A549 (cell line): ENCODE data around the gene NTM. TPM values are rescaled to one million over a fixed set of nuclear protein-coding genes. Genes with fewer than 3 reads are reported as not detected.

Experiments
- ATAC-seq, 2 experiments: fragments of 200-7000 bp in 1 of 2; fragments of >200 bp in 1 of 2; cut with Nextera tagmentation in 1 of 2; cut with Tn5 transposase in 1 of 2; 3 replicates each; pipeline versions ENCODE4 v1.8.0 to v1.9.1; 2018 to 2020; ENCODE audit warnings: mild to moderate bottlenecking in 1 of 2, moderate library complexity in 1 of 2
- CTCF ChIA-PET: fragments of 300-600 bp; sonication (Branson Sonifier 250); formaldehyde crosslinking; extraction: SDS; loops from one replicate; lab custom pipeline; 2021; ENCODE audit warnings: antibody characterized with exemption, inconsistent platforms; lab: Yijun Ruan, JAX
- POLR2A ChIA-PET: fragments of 350-600 bp; formaldehyde crosslinking; extraction: SDS; loops from one replicate; lab custom pipeline; 2021; ENCODE audit warnings: antibody characterized with exemption, inconsistent platforms; lab: Yijun Ruan, JAX
- DNase-seq, 2 experiments: peaks; one replicate each; pipeline versions ENCODE4 v3.0.0 to v3.0.0-alpha.2; 2011 to 2016; ENCODE audit warnings: low read depth in 1 of 2, low spot score in 1 of 2
- FAIRE-seq: peaks from 2 replicates; lab custom pipeline; 2011; peaks lifted over from hg19 to GRCh38; lab: Jason Lieb, UNC
- H3K27ac ChIP-seq, 2 experiments: fragments of >200 bp; sonication (Bioruptor Twin); formaldehyde crosslinking; 3 replicates each; pipeline ENCODE4 v1.5.1; 2016 to 2017
- H3K4me1 ChIP-seq: fragments of >200 bp; sonication (Bioruptor Twin); formaldehyde crosslinking; 3 replicates; pipeline ENCODE4 v1.6.1; 2016
- H3K4me2 ChIP-seq: fragments of >200 bp; sonication (Bioruptor Twin); formaldehyde crosslinking; 3 replicates; pipeline ENCODE4 v1.6.1; 2016
- H3K4me3 ChIP-seq: fragments of >200 bp; sonication (Bioruptor Twin); formaldehyde crosslinking; 3 replicates; pipeline ENCODE4 v1.5.1; 2016
- H3K9me3 ChIP-seq: fragments of >200 bp; sonication (Bioruptor Twin); formaldehyde crosslinking; 3 replicates; pipeline ENCODE4 v1.6.1; 2016
- CBX2 ChIP-seq: fragments of 200-600 bp; sonication (generic); IDR thresholded peaks from 2 replicates; pipeline ENCODE4 v1.6.1; 2016; ENCODE audit warnings: low read depth, mild to moderate bottlenecking, borderline replicate concordance
- CHD4 ChIP-seq: fragments of 200-600 bp; sonication (generic); IDR thresholded peaks from 2 replicates; pipeline ENCODE4 v1.6.1; 2016; ENCODE audit warnings: antibody characterized with exemption, mild to moderate bottlenecking, borderline replicate concordance
- FOSB ChIP-seq: fragments of 250-450 bp; sonication (Bioruptor Pico); IDR thresholded peaks from 2 replicates; pipeline ENCODE4 v1.5.0; 2020; ENCODE audit warnings: mild to moderate bottlenecking, moderate library complexity
- FOSL2 ChIP-seq, 2 experiments: fragments of 450-650 bp in 1 of 2; fragments of >200 bp in 1 of 2; sonication (Bioruptor Twin) in 1 of 2; formaldehyde crosslinking; IDR thresholded peaks; 2 replicates each; pipeline versions ENCODE4 v1.5.0 to v1.6.1; 2016 to 2020; ENCODE audit warnings: mild to moderate bottlenecking in 1 of 2, moderate library complexity in 1 of 2
- FOXS1 ChIP-seq: fragments of 250-450 bp; sonication (Bioruptor Pico); IDR thresholded peaks from 2 replicates; pipeline ENCODE4 v1.5.0; 2020; ENCODE audit warnings: mild to moderate bottlenecking, moderate library complexity
- HDAC2 ChIP-seq: fragments of 200-600 bp; sonication (generic); IDR thresholded peaks from 2 replicates; pipeline ENCODE4 v1.6.1; 2016
- HEYL ChIP-seq: fragments of 250-450 bp; sonication (Bioruptor Pico); IDR thresholded peaks from 2 replicates; pipeline ENCODE4 v1.8.0; 2021; ENCODE audit warnings: mild to moderate bottlenecking, moderate library complexity
- HOXB5 ChIP-seq: fragments of 250-450 bp; sonication (Bioruptor Pico); IDR thresholded peaks from 2 replicates; pipeline ENCODE4 v1.5.0; 2020; ENCODE audit warnings: mild to moderate bottlenecking, moderate library complexity
- KDM5A ChIP-seq: fragments of 200-600 bp; sonication (generic); IDR thresholded peaks from 2 replicates; pipeline ENCODE4 v1.6.1; 2016; ENCODE audit warnings: antibody characterized with exemption, mild to moderate bottlenecking
- NPAS2 ChIP-seq: fragments of 250-450 bp; sonication (Bioruptor Pico); IDR thresholded peaks from 2 replicates; pipeline ENCODE4 v1.8.0; 2022; ENCODE audit warnings: mild to moderate bottlenecking, moderate library complexity, borderline replicate concordance
- NR3C1 ChIP-seq: fragments of >200 bp; sonication (Bioruptor Twin); formaldehyde crosslinking; IDR thresholded peaks from 3 replicates; pipeline ENCODE4 v1.6.1; 2017
- RARB ChIP-seq: fragments of 250-450 bp; sonication (Bioruptor Pico); IDR thresholded peaks from 2 replicates; pipeline ENCODE4 v1.8.0; 2021; ENCODE audit warnings: mild to moderate bottlenecking, moderate library complexity
- TFCP2L1 ChIP-seq: fragments of 250-450 bp; sonication (Bioruptor Pico); IDR thresholded peaks from 2 replicates; pipeline ENCODE4 v1.5.0; 2021; ENCODE audit warnings: mild to moderate bottlenecking
- ZNF302 ChIP-seq: fragments of 250-450 bp; sonication (Bioruptor Pico); IDR thresholded peaks from 2 replicates; pipeline ENCODE4 v1.9.0; 2021; ENCODE audit warnings: inconsistent platforms, mild to moderate bottlenecking, moderate library complexity
- ZSCAN20 ChIP-seq: fragments of 250-450 bp; sonication (Bioruptor Pico); IDR thresholded peaks from 2 replicates; pipeline ENCODE4 v1.8.0; 2022; ENCODE audit warnings: mild to moderate bottlenecking, moderate library complexity
- WGBS: methylation state at CpG from one replicate; pipeline ENCODE4 v1.1.6; 2017; ENCODE audit errors: missing lambda C conversion rate; 5-methylcytosine and 5-hydroxymethylcytosine counted together
- polyA plus RNA-seq, 4 experiments: library from polyadenylated mRNA; depleted of rRNA in 3 of 4; stranded (reverse); fragments of >200 nt; fragmentation: RNase III in 1 of 4; extraction: RNeasy Plus Mini Kit Qiagen cat#74134 plus additional on column Dnase treatment in 1 of 4; gene quantifications; 2 replicates in 3 of 4; 3 replicates in 1 of 4; pipeline ENCODE4 v1.2.3, GENCODE V29; 2011 to 2017
- TF ChIP-seq, protein P1 (sequence below): fragments of 200-600 bp; sonication (generic); IDR thresholded peaks from 2 replicates; pipeline ENCODE4 v1.6.1; 2016; ENCODE audit warnings: antibody characterized with exemption, mild to moderate bottlenecking, moderate library complexity
- TF ChIP-seq, protein P2 (sequence below): IDR thresholded peaks from 2 replicates; pipeline ENCODE4 v1.6.1; 2012
- TF ChIP-seq, protein P3 (sequence below): fragments of 250-450 bp; sonication (Bioruptor Pico); IDR thresholded peaks from 2 replicates; pipeline ENCODE4 v1.5.0; 2020; ENCODE audit warnings: low read depth, mild to moderate bottlenecking, moderate library complexity
- TF ChIP-seq, protein P4 (sequence below): fragments of 150-350 bp; IDR thresholded peaks from 2 replicates; pipeline ENCODE4 v1.6.1; 2014; ENCODE audit warnings: low read depth, mild to moderate bottlenecking, low read length
- TF ChIP-seq, protein P5 (sequence below): fragments of >200 bp; sonication (Bioruptor Twin); formaldehyde crosslinking; IDR thresholded peaks from 3 replicates; pipeline ENCODE4 v1.5.1; 2016

NTM gene
- polyA plus RNA-seq, 2 of the 4 experiments (the other 2 are of a cell fraction), result not detected

DNA sequence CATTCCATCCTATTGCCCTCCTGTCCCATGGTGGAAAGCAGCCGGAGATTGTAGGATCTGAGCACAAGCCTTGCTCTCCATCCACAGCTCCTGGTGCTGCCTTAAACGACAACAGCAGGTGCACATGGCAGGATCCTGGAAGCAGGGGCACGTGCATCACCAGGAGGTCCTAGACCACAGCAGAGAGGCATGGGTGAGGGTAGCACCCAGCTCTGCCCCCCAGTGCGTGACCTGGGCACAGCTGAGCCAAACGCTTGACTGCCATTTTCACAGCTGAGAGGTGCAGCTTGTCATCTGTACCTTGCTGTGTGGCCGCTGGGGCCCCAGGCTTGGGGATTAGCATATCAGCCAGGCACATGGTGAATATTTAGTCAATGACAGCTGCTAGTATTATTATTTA, 92.7 kb downstream of the NTM start (continued):
- TF ChIP-seq, protein P1, sequence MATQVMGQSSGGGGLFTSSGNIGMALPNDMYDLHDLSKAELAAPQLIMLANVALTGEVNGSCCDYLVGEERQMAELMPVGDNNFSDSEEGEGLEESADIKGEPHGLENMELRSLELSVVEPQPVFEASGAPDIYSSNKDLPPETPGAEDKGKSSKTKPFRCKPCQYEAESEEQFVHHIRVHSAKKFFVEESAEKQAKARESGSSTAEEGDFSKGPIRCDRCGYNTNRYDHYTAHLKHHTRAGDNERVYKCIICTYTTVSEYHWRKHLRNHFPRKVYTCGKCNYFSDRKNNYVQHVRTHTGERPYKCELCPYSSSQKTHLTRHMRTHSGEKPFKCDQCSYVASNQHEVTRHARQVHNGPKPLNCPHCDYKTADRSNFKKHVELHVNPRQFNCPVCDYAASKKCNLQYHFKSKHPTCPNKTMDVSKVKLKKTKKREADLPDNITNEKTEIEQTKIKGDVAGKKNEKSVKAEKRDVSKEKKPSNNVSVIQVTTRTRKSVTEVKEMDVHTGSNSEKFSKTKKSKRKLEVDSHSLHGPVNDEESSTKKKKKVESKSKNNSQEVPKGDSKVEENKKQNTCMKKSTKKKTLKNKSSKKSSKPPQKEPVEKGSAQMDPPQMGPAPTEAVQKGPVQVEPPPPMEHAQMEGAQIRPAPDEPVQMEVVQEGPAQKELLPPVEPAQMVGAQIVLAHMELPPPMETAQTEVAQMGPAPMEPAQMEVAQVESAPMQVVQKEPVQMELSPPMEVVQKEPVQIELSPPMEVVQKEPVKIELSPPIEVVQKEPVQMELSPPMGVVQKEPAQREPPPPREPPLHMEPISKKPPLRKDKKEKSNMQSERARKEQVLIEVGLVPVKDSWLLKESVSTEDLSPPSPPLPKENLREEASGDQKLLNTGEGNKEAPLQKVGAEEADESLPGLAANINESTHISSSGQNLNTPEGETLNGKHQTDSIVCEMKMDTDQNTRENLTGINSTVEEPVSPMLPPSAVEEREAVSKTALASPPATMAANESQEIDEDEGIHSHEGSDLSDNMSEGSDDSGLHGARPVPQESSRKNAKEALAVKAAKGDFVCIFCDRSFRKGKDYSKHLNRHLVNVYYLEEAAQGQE, result no peak
- TF ChIP-seq HOXB5 (CRISPR knock-in tag), result no peak

DNA sequence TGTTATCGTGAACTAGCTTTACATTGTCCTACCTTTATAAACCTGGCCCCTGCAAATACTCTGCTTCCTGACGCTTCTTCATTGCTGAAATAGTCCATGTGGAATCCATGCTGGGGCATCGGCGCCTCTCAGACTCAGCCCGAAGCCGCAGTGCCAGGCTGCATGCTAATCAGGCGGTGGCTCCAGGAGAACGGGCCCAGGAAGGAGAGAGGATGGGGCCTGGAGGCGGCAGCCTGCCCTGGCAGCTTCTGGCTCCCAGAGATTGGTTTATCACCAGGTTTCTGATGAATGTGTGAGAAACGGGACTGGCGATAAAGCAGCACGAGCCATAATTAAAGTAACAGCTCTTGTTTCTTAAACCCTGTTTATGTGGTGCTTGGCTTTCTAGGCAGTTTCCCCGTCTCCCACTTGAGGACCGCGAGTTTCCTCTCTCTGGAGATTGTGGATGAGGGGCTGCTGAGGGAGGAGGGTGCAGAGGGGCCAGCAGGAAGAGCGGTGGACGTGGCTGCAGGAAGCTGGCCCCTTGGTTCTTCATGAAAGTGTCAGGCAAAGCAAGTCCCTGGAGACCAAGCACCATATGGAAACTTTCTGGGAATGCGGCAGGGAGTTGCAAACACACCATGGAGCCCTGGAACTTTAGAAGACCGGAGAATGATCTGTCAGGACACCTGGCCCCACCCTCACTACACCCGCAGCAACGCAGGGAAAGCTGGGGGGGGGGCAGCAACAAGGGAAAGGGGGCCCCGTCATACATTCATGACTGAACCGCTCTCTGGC, 93.4 kb downstream of the NTM start:
- Histone ChIP-seq H3K4me2 (no peak overlapping the region), H3K4me3 (no peak overlapping the region), H3K9me3 (no peaks in the 10 kb centered on the region), H3K4me1 (no peaks in the 10 kb centered on the region), H3K27ac (no peak overlapping the region)
- POLR2A ChIA-PET, result no interaction called here
- TF ChIP-seq HEYL (CRISPR knock-in tag) (no peak), CHD4 (no peak), FOSL2 (IDR thresholded peaks at IDR 0.05) (no peak), FOSL2 (CRISPR knock-in tag; IDR thresholded peaks at IDR 0.05) (no peak), KDM5A (no peak), ZSCAN20 (CRISPR knock-in tag) (no peak), FOXS1 (CRISPR knock-in tag) (no peak), HDAC2 (no peak), NR3C1 (no peak), CBX2 (no peak), RARB (CRISPR knock-in tag) (no peak), NPAS2 (no peak), FOSB (CRISPR knock-in tag) (no peak), TFCP2L1 (CRISPR knock-in tag) (no peak), ZNF302 (CRISPR knock-in tag) (no peak)
- TF ChIP-seq, protein P2, sequence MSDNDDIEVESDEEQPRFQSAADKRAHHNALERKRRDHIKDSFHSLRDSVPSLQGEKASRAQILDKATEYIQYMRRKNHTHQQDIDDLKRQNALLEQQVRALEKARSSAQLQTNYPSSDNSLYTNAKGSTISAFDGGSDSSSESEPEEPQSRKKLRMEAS, result no peak
- TF ChIP-seq, protein P3, sequence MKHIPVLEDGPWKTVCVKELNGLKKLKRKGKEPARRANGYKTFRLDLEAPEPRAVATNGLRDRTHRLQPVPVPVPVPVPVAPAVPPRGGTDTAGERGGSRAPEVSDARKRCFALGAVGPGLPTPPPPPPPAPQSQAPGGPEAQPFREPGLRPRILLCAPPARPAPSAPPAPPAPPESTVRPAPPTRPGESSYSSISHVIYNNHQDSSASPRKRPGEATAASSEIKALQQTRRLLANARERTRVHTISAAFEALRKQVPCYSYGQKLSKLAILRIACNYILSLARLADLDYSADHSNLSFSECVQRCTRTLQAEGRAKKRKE (CRISPR knock-in tag), result no peak
- TF ChIP-seq, protein P4, sequence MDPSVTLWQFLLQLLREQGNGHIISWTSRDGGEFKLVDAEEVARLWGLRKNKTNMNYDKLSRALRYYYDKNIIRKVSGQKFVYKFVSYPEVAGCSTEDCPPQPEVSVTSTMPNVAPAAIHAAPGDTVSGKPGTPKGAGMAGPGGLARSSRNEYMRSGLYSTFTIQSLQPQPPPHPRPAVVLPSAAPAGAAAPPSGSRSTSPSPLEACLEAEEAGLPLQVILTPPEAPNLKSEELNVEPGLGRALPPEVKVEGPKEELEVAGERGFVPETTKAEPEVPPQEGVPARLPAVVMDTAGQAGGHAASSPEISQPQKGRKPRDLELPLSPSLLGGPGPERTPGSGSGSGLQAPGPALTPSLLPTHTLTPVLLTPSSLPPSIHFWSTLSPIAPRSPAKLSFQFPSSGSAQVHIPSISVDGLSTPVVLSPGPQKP, result no peak
- TF ChIP-seq, protein P5, sequence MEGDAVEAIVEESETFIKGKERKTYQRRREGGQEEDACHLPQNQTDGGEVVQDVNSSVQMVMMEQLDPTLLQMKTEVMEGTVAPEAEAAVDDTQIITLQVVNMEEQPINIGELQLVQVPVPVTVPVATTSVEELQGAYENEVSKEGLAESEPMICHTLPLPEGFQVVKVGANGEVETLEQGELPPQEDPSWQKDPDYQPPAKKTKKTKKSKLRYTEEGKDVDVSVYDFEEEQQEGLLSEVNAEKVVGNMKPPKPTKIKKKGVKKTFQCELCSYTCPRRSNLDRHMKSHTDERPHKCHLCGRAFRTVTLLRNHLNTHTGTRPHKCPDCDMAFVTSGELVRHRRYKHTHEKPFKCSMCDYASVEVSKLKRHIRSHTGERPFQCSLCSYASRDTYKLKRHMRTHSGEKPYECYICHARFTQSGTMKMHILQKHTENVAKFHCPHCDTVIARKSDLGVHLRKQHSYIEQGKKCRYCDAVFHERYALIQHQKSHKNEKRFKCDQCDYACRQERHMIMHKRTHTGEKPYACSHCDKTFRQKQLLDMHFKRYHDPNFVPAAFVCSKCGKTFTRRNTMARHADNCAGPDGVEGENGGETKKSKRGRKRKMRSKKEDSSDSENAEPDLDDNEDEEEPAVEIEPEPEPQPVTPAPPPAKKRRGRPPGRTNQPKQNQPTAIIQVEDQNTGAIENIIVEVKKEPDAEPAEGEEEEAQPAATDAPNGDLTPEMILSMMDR, result no peak
- WGBS, result 22% methylated on average over 15 of the region's 23 CpGs
- CTCF ChIA-PET, result interaction anchor here (0.6 kb wide), 1 partner anchor 148 kb away, joined by 3 read pairs; no protein-coding TSS in a partner anchor
- FAIRE-seq, result no peak
- ATAC-seq, result no peak
- no peak for DNase-seq
